HEK293T (cell line): ENCODE measurements around the gene REEP6.

ENCODE experiments used
- CTCF ChIA-PET: fragments of 350-600 bp; formaldehyde crosslinking; extraction: SDS; loops from one replicate; lab custom pipeline; 2021; ENCODE audit warnings: antibody characterized with exemption, inconsistent platforms; lab: Yijun Ruan, JAX
- POLR2A ChIA-PET: fragments of 350-600 bp; formaldehyde crosslinking; extraction: SDS; loops from one replicate; lab custom pipeline; 2020; ENCODE audit warnings: antibody characterized with exemption, inconsistent platforms; lab: Yijun Ruan, JAX
- DNase-seq: peaks from one replicate; pipeline ENCODE4 v3.0.0; 2012; ENCODE audit warnings: mixed read lengths; ENCODE audit errors: extremely low spot score
- ARNT ChIP-seq: fragments of 450-650 bp; IDR thresholded peaks from 2 replicates; pipeline ENCODE4 v1.6.1; 2017; ENCODE audit warnings: mild to moderate bottlenecking
- BHLHE40 ChIP-seq: fragments of 450-650 bp; IDR thresholded peaks from 2 replicates; pipeline ENCODE4 v1.6.1; 2016; ENCODE audit warnings: mild to moderate bottlenecking, moderate library complexity, borderline replicate concordance
- CTBP1 ChIP-seq: fragments of 450-650 bp; IDR thresholded peaks from 2 replicates; pipeline ENCODE4 v1.6.1; 2016; ENCODE audit warnings: borderline replicate concordance
- ELF4 ChIP-seq: fragments of 450-650 bp; IDR thresholded peaks from 2 replicates; pipeline ENCODE4 v1.6.1; 2017; ENCODE audit warnings: antibody characterized with exemption
- FOXA1 ChIP-seq: fragments of 450-650 bp; IDR thresholded peaks from 2 replicates; pipeline ENCODE4 v1.6.1; 2016; ENCODE audit warnings: mild to moderate bottlenecking
- FOXK2 ChIP-seq: fragments of 450-650 bp; IDR thresholded peaks from 2 replicates; pipeline ENCODE4 v1.6.1; 2016; ENCODE audit warnings: mild to moderate bottlenecking
- FOXM1 ChIP-seq: fragments of 450-650 bp; IDR thresholded peaks from 2 replicates; pipeline ENCODE4 v1.6.1; 2017; ENCODE audit warnings: mild to moderate bottlenecking, borderline replicate concordance
- HDGF ChIP-seq: fragments of 450-650 bp; IDR thresholded peaks from 2 replicates; pipeline ENCODE4 v1.6.1; 2017; ENCODE audit warnings: antibody characterized with exemption, borderline replicate concordance
- L3MBTL2 ChIP-seq: fragments of 450-650 bp; conservative IDR thresholded peaks from 2 replicates; pipeline ENCODE4 v1.6.1; 2016; ENCODE audit warnings: mild to moderate bottlenecking
- LEF1 ChIP-seq: fragments of 450-650 bp; IDR thresholded peaks from 2 replicates; pipeline ENCODE4 v1.6.1; 2017; ENCODE audit warnings: mild to moderate bottlenecking, borderline replicate concordance
- NFRKB ChIP-seq: fragments of 450-650 bp; IDR thresholded peaks from 2 replicates; pipeline ENCODE4 v1.6.1; 2016; ENCODE audit warnings: mild to moderate bottlenecking, moderate library complexity
- SP1 ChIP-seq: fragments of 450-650 bp; IDR thresholded peaks from 2 replicates; pipeline ENCODE4 v1.6.1; 2017
- SUZ12 ChIP-seq: fragments of 450-650 bp; IDR thresholded peaks from 2 replicates; pipeline ENCODE4 v1.6.1; 2016; ENCODE audit warnings: mild to moderate bottlenecking
- TARDBP ChIP-seq: fragments of 450-650 bp; IDR thresholded peaks from 2 replicates; pipeline ENCODE4 v1.6.1; 2016
- ZNF384 ChIP-seq: fragments of 450-650 bp; IDR thresholded peaks from 2 replicates; pipeline ENCODE4 v1.6.1; 2016
- TF ChIP-seq, protein P1 (sequence below): fragments of 450-650 bp; IDR thresholded peaks from 2 replicates; pipeline ENCODE4 v1.6.1; 2016

REEP6 gene

GRCh38 chr19:1509602-1510441, 18.8 kb downstream of the REEP6 start:
- no peak for DNase-seq
- ChIA-PET POLR2A (interaction anchor here (1.0 kb wide), 1 partner anchor 241 kb away, joined by 3 read pairs; the partner anchor contains the start of gene CIRBP), CTCF (no interaction called here)
- no peak for TF ChIP-seq ARNT

DNA sequence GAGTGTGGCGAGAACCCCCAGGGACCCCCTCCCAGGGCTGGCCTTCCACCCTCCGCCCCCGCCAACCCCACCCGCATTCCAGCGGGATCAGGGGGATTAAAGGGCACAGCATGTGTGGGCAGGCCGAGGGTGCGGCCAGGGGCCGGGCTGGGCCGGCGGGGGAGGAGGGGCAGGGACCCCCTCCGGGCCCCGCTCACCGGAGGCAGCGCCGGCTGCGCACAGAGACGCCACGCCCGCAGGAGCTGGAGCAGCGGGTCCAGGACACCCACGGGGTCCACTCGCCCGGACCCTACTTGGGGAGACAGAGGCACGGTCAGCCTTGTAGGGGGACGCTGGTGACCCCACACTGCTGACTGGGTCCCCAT, 19.4 kb downstream of the REEP6 start:
- TF ChIP-seq, protein P1, sequence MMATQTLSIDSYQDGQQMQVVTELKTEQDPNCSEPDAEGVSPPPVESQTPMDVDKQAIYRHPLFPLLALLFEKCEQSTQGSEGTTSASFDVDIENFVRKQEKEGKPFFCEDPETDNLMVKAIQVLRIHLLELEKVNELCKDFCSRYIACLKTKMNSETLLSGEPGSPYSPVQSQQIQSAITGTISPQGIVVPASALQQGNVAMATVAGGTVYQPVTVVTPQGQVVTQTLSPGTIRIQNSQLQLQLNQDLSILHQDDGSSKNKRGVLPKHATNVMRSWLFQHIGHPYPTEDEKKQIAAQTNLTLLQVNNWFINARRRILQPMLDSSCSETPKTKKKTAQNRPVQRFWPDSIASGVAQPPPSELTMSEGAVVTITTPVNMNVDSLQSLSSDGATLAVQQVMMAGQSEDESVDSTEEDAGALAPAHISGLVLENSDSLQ = no peak
- no peak for TF ChIP-seq TARDBP
- TF ChIP-seq L3MBTL2 = no peak
- TF ChIP-seq SUZ12 = no peak
- TF ChIP-seq FOXM1 = no peak
- TF ChIP-seq SP1 = no peak
- TF ChIP-seq CTBP1 = no peak
- no peak for TF ChIP-seq ELF4
- no peak for TF ChIP-seq LEF1
- no peak for TF ChIP-seq ZNF384
- no peak for TF ChIP-seq NFRKB
- no peak for TF ChIP-seq FOXK2
- no peak for TF ChIP-seq FOXA1
- POLR2A ChIA-PET = no interaction called here
- no peak for DNase-seq
- CTCF ChIA-PET = no interaction called here

GRCh38 chr19:1510807-1511206, 19.8 kb downstream of the REEP6 start:
- TF ChIP-seq ELF4 (no peak), TARDBP (no peak)
- no peak for DNase-seq
- CTCF ChIA-PET = no interaction called here
- POLR2A ChIA-PET = no interaction called here

GRCh38 chr19:1511318-1512317, 20.6 kb downstream of the REEP6 start:
- ChIA-PET POLR2A (no interaction called here), CTCF (no interaction called here)
- no peak for DNase-seq
- no peak for TF ChIP-seq L3MBTL2
- TF ChIP-seq SP1 = no peak
- no peak for TF ChIP-seq CTBP1
- no peak for TF ChIP-seq ELF4
- no peak for TF ChIP-seq BHLHE40
- no peak for TF ChIP-seq FOXA1
- no peak for TF ChIP-seq HDGF
- TF ChIP-seq, protein P1 = no peak
- no peak for TF ChIP-seq ZNF384
- no peak for TF ChIP-seq TARDBP
- no peak for TF ChIP-seq LEF1
- no peak for TF ChIP-seq NFRKB
- no peak for TF ChIP-seq FOXM1
- no peak for TF ChIP-seq SUZ12
- no peak for TF ChIP-seq FOXK2
- no peak for TF ChIP-seq ARNT

DNA sequence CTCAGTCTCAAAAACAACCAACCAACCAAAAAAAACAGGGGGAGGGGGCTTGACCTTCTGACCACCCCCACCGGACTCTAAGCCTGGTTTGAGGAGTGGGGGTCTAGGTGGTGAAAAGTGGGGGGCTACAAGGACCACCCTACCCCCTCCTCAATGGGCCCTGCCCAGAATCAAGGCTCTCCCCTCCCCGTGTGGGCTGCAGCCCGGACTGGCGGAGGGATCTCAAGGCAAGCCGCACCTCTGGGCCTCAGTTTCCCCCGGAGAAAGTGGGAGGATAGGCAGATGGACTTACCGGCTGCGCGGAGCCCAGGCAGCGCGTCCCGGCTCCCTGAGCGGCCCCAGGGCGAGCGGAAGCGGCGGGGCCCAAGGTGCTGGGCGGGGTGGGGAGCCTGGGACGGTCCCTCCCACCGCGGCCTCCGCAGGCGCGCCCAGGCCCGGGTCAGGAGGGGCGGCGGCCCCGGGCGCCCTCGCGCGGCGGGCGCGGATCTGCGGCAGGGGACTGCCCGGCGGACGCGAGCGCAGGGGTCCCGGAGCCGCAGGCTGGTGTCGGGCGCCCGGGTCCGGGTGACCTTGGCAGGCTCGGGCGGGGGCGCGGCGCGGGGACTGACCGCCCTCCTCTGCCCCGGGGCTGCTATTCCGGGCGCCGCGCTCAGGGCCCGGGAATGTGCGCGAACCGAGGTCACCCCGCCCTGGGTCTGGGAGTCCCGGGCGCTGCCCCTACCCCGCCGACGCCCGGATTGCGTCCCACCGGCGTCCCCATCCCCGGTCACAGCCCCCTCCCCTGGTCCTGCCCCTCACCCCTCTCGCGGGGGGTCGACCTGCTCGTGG, 21.9 kb downstream of the REEP6 start, which contains the start of gene ADAMTSL5:
Gene ADAMTSL5 (minus strand): TSS at position 349 of the 828 bp plus-strand sequence. CDS start 2,076 bp downstream, outside the sequence.
- TF ChIP-seq ARNT (no peak), TARDBP (no peak), FOXM1 (0 out of 2 replicates have a peak, but pooled peaks have one; percentile 20)
- ChIA-PET CTCF (no interaction called here), POLR2A (no interaction called here)
- DNase-seq = peak; percentile 57

DNA sequence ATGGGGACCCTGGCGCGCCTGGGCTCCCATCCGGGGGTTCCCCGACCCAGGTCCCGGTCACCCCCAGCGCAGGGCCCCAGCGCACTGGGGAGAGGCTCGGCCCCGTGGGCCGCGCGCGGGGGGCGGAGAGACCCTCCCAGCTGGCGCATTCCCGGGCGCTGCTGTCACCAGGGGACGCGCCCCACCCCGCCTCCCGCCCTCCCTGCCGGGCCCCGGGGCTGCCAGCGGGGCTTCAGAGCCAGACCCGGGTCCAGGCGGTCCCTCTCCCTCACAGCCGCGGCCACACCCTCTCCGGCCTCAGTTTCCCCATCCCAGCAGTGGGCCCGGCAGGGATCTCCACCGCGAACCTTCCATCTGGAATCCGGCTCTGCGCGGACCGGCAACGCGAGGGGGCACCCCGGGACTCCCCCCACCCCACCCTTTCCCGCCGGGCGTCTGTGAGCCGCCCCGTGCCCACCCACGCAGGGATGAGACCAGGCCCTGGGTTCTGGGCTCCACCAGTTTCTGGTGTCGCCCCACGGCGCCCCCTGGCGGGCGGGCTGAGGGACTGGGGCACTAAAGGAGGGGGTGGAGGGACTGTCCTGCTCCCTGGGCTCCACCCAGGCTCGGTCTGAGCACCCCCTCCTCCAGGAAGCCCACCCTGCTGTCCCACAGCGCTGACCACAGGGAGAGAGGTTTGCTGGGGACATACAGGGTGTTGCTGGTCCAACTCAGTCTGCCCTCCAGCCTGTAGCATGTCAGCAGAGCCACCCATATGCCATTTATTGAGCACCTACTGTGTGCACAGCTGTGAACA, 22.7 kb downstream of the REEP6 start:
- POLR2A ChIA-PET = no interaction called here

More for the DNA sequence above, 22.7 kb downstream of the REEP6 start:
- TF ChIP-seq SUZ12 = no peak
- no peak for TF ChIP-seq FOXA1
- TF ChIP-seq ARNT = 0 out of 2 replicates have a peak, but pooled peaks have one; percentile 18
- no peak for TF ChIP-seq ELF4
- peak; percentile 83 for DNase-seq
- CTCF ChIA-PET = no interaction called here
